Neuronal stem cell (in vitro differentiated cells): Measurements from ENCODE around the gene FALEC. TPM values are rescaled to one million over a fixed set of nuclear protein-coding genes. Genes with fewer than 3 reads are reported as not detected.

Experiments used
- DNase-seq: peaks from one replicate; pipeline ENCODE4 v3.0.0-alpha.2; 2013; ENCODE audit warnings: low spot score
- H2AFZ ChIP-seq: one replicate; pipeline ENCODE4 v1.6.1; 2013; ENCODE audit warnings: mild to moderate bottlenecking, low read length, inconsistent platforms
- H2AK5ac ChIP-seq: 2 replicates; pipeline ENCODE4 v1.6.1; 2013; ENCODE audit warnings: low read depth, mild to moderate bottlenecking, inconsistent platforms, low read length, moderate library complexity, mixed read lengths
- H2BK120ac ChIP-seq: 2 replicates; pipeline ENCODE4 v1.6.1; 2013; ENCODE audit warnings: low read depth, mild to moderate bottlenecking, inconsistent platforms, low read length, moderate library complexity, mixed read lengths
- H2BK12ac ChIP-seq: one replicate; pipeline ENCODE4 v1.6.1; 2013; ENCODE audit warnings: low read length, inconsistent platforms
- H2BK15ac ChIP-seq: 2 replicates; pipeline ENCODE4 v1.6.1; 2013; ENCODE audit warnings: mild to moderate bottlenecking, low read length, inconsistent platforms, mixed read lengths
- H2BK5ac ChIP-seq: one replicate; pipeline ENCODE4 v1.6.1; 2013; ENCODE audit warnings: inconsistent platforms, mild to moderate bottlenecking, low read length, moderate library complexity
- H3K14ac ChIP-seq: one replicate; pipeline ENCODE4 v1.6.1; 2013; ENCODE audit warnings: low read length, inconsistent platforms
- H3K18ac ChIP-seq: 2 replicates; pipeline ENCODE4 v1.6.1; 2013; ENCODE audit warnings: low read length, inconsistent platforms
- H3K23ac ChIP-seq: 2 replicates; pipeline ENCODE4 v1.6.1; 2013; ENCODE audit warnings: low read depth, mild to moderate bottlenecking, mixed read lengths, low read length, inconsistent platforms; ENCODE audit not compliant: poor library complexity
- H3K27ac ChIP-seq: replicated peaks from 3 replicates; pipeline ENCODE4 v1.5.1; 2013; ENCODE audit warnings: low read length, inconsistent platforms
- H3K27me3 ChIP-seq, 3 experiments: 2 replicates each; pipeline ENCODE4 v1.6.1; 2013; ENCODE audit warnings: low read length in 3 of 3, mild to moderate bottlenecking in 2 of 3, inconsistent platforms in 1 of 3, low read depth in 1 of 3, mixed read lengths in 1 of 3, moderate library complexity in 1 of 3; ENCODE audit not compliant: control insufficient read depth in 3 of 3, insufficient read depth in 3 of 3
- H3K36me3 ChIP-seq, 2 donors: replicated peaks in 1 of 2; 2 replicates each; pipeline ENCODE4 v1.6.1; 2013; ENCODE audit warnings: low read length in 2 of 2; ENCODE audit not compliant: control insufficient read depth in 2 of 2, insufficient read depth in 2 of 2
- H3K4ac ChIP-seq: 2 replicates; pipeline ENCODE4 v1.6.1; 2013; ENCODE audit warnings: inconsistent platforms, mild to moderate bottlenecking, low read length, moderate library complexity
- H3K4me1 ChIP-seq, 2 donors: 1 replicate in 1 of 2; 2 replicates in 1 of 2; pipeline ENCODE4 v1.6.1; 2013; ENCODE audit warnings: low read length in 2 of 2, low read depth in 1 of 2; ENCODE audit not compliant: control insufficient read depth in 2 of 2, insufficient read depth in 1 of 2
- H3K4me2 ChIP-seq: one replicate; pipeline ENCODE4 v1.6.1; 2013; ENCODE audit warnings: mild to moderate bottlenecking, low read length, inconsistent platforms; ENCODE audit not compliant: insufficient read depth, poor library complexity, severe bottlenecking
- H3K4me3 ChIP-seq, 2 donors: 2 replicates each; pipeline ENCODE4 v1.5.1; 2013; ENCODE audit warnings: low read length in 2 of 2, mild to moderate bottlenecking in 2 of 2, inconsistent platforms in 1 of 2, moderate library complexity in 1 of 2
- H3K79me1 ChIP-seq: one replicate; pipeline ENCODE4 v1.6.1; 2013; ENCODE audit warnings: low read depth, mild to moderate bottlenecking, inconsistent platforms, low read length, moderate library complexity
- H3K9ac ChIP-seq: one replicate; pipeline ENCODE4 v1.6.1; 2013; ENCODE audit warnings: mild to moderate bottlenecking, low read depth, low read length, inconsistent platforms; ENCODE audit not compliant: poor library complexity
- H3K9me3 ChIP-seq, 2 donors: replicated peaks in 1 of 2; 2 replicates each; pipeline versions ENCODE3 to v1.6.1; 2013; ENCODE audit warnings: low read length in 2 of 2, mild to moderate bottlenecking in 2 of 2, inconsistent platforms in 1 of 2, low read depth in 1 of 2, mixed read lengths in 1 of 2, moderate library complexity in 1 of 2; ENCODE audit not compliant: control insufficient read depth in 2 of 2, insufficient read depth in 1 of 2
- H4K8ac ChIP-seq: one replicate; pipeline ENCODE4 v1.6.1; 2013; ENCODE audit warnings: low read depth, mild to moderate bottlenecking, inconsistent platforms, low read length, moderate library complexity
- H4K91ac ChIP-seq: one replicate; pipeline ENCODE4 v1.6.1; 2013; ENCODE audit warnings: low read length, low read depth, mild to moderate bottlenecking, inconsistent platforms; ENCODE audit not compliant: poor library complexity
- WGBS, 2 donors: extraction: QIAGEN DNeasy Blood & Tissue Kit; methylation state at CpG; one replicate each; pipeline ENCODE4 v1.1.7; 2013; ENCODE audit warnings: missing lambda C conversion rate in 2 of 2, mixed read lengths in 1 of 2; ENCODE audit not compliant: insufficient read length in 2 of 2, insufficient replicate concordance in 1 of 2; ENCODE audit errors: extremely low coverage in 2 of 2; 5-methylcytosine and 5-hydroxymethylcytosine counted together
- small RNA-seq: library from polyadenylated mRNA; stranded (forward); fragments of <200 nt; extraction: miRNeasy Mini kit (QIAGEN cat#:217004); gene quantifications from one replicate; pipeline ENCODE3, GENCODE V24; 2013; ENCODE audit not compliant: insufficient read depth

FALEC gene

GRCh38 chr1:150582371-150582770 is 66.8 kb downstream of the FALEC start:
- Histone ChIP-seq H3K14ac (no peak overlapping the region), H2AFZ (no peak overlapping the region), H3K27ac (no peak overlapping the region), H3K4ac (no peak overlapping the region), H3K4me2 (no peak overlapping the region), H3K27me3 (no peaks in the 10 kb centered on the region), H3K36me3 (peaks cover 0 to 16% of the 10 kb centered on the region in 2 donors), H4K91ac (no peak overlapping the region), H3K9me3 (no peaks in the 10 kb centered on the region), H3K18ac (no peak overlapping the region), H4K8ac (no peak overlapping the region), H3K79me1 (no peaks in the 10 kb centered on the region), H3K23ac (no peak overlapping the region), H3K4me1 (peaks cover 0 to 4% of the 10 kb centered on the region in 2 donors), H3K4me3 (no peak overlapping the region), H2BK15ac (no peak overlapping the region), H2AK5ac (no peak overlapping the region), H2BK5ac (no peak overlapping the region), H2BK120ac (no peak overlapping the region), H2BK12ac (no peak overlapping the region), H3K9ac (no peak overlapping the region)
- no peak for DNase-seq
- WGBS, 2 donors = no CpG with 5 or more reads among the region's 2 CpGs

Small RNAs within 50 kb of the gene (small RNA-seq; reads per million reads assigned to genes)
- gene MIR4257 (not detected), gene RN7SL473P (not detected), gene RN7SL600P (not detected)
